Measurements from ENCODE around the gene TMOD2. TPM values are rescaled to one million over a fixed set of nuclear protein-coding genes. Genes with fewer than 3 reads are reported as not detected.

Gene TMOD2
- 6.4 TPM for total RNA-seq

DNA sequence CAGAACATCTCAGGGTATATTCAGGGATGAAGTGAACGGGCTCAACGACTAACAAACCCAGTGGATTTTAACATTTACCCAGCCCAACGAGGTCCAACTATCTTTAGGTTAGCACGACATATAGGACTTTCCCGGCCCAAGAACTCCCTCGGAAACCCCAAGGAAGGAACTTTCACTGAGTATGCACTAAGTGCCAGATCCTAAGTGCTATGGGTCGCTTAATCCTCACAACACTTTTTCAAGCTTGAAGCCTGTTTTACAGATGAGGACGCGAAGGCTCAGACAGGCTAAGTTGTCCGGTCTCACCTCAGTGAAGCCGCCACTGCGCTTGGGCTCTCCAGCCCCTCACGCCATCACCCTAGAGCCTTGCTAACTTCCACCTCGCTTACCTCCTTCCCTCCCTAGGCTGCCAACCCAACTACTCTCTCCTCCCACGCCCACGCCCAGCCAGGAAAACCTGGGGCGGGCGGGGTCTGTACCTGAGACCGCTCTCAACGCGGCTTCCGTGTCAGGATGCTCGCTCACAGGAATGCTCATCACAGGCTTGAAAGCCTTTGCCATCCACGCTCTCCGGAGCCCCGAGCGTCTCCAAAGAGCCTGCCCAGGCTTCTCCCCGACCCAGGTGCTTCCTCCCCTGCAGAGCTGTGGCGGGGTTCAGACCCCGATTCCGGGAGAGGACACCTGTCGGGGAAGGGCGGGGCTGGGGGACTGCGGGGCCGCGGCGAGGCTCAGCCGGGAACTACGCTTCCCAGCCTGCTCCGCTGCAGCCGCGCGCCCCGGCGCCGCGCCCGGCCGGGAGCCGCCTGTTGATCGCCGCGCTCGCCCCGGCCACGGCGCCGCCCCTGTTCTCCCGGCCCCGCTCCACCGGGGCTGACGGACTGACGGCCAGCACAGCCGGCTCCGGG is at the start of gene TMOD2:
TMOD2 (plus strand) TSS at position 806 of the 905 bp plus-strand sequence. CDS start 14,845 bp downstream, outside the sequence.

DNA sequence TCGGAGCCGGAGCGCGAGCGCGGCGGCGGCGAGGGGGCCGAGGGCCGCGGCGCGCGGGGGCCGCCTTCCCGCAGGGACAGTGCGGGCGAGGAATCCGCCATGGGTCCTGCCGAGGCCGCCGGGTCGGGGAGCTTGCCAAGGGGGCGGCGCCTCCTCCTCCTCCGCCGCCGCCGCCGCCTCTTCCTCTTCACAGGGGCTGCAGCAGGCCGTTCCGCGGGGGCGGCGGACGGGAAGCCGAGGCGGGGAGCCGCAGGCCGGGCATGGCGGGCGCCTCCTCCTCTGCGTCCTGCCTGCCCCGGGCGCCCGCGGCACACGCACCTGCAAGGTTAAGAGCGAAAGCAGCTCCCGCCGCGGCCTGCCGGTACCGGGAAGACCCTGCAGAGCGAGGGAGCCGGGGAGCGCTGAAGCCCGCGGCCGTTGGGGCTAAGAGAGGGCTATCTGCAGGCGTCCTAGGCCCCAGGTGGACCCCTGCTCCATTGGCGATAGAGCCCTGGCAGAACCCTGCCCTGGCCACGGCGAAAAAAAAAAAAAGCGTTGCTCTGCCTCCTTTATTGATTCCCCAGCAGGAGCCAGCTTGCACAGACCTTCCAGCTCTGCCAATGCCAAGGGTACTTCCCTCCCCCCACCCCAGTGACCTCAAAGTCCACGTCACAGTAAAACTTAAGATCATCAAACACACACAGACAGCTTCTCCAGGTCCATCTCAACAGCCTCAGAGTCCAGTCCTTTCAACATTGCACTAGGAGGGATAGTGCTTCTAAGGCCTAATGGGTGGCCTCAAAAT is 13.7 kb upstream of the TMOD2 start, which contains the start of gene LYSMD2:
LYSMD2 (minus strand) TSS at position 134 of the 784 bp plus-strand sequence; CDS start at position 101, 33 bp downstream.

GRCh38 chr15:51829376-51830275 is 78.2 kb downstream of the TMOD2 start, which contains the start of gene TMOD3:
TMOD3 (plus strand) TSS chr15:51829653; CDS start chr15:51862885, 33,232 bp downstream.

Small RNA genes lying within 50 kb of the gene (small RNA-seq; reads per million reads assigned to genes)
- gene AC090971.5 (ENCODE audit: low replicate concordance) = not detected
- not detected for gene RF00017 (ENCODE audit: low replicate concordance)

Other genes with a start within 250 kb of the TMOD2 start
- 68.6 TPM for gene DMXL2, start 128.8 kb upstream of the TMOD2 start, total RNA-seq
- not detected for gene SCG3, start 70.1 kb upstream of the TMOD2 start, total RNA-seq
- gene LYSMD2, start 13.9 kb upstream of the TMOD2 start, total RNA-seq = 6.6 TPM
- gene TMOD3, start 78.1 kb downstream of the TMOD2 start, total RNA-seq = 40.0 TPM
- 11.4 TPM for gene LEO1, start 220.2 kb downstream of the TMOD2 start, total RNA-seq

All from metanephros (tissue), 2 donors.